NCI-H2227 (cell line): Measurements from ENCODE around the gene XRCC2.

ENCODE experiments used
- DNase-seq: peaks from one replicate; lab custom pipeline; 2025; ENCODE audit not compliant: unreplicated experiment; lab: John Stamatoyannopoulos, UW

The XRCC2 gene

DNA sequence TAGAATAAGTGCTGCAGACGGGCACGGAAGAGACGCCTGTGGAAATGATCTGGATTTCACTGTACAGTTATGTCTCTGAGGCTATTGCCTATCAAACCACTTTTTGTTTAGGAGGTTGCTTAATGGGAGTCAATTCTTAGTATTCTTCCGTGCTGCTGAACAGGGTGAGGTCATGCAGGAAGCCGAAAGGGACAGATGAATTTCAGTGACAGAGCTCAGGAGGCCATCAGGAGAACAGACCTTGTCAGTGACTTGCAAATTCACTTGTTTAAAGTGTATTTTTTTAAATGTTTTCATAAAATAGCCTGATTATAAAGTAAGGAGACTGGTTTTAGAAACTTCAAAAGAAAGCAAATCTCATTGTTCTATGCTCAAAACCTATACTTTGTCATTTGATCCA lies 58.9 kb downstream of the XRCC2 start:
- no peak for DNase-seq

DNA sequence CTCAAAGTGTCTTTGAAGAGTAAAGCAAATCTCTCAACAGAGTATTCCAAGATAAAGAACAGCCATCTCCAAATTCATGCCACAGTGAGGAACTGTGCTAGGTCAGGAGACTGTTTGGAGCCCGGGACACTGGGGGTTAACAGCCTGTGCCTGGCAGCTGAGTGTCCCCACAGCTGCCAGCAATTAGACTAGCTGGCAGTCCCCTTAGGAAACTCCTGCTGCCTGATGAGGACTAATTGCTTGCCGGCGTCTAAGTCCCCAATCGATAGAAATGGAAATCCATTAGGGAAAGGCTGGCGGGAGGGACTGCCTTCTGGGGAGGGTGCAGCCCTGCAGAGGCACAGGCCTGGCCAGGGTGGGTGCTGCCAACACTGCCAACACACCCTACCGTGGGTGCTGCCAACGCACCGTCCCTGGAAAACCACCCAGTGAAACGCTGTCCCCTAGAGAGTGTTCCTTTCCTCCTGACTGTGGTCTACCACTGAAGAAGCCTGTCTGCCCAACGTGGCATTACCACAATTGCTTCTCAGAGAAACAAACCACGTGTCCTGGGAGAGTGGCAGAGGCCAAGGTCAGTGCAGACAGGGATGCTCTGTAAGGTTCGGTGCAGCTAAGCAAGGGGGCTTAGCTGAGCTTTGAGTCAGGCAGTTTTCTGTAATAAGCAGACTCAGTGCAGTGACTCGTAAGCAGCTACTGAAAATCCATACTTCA lies 60.8 kb downstream of the XRCC2 start:
- DNase-seq, result peak; percentile 75

DNA sequence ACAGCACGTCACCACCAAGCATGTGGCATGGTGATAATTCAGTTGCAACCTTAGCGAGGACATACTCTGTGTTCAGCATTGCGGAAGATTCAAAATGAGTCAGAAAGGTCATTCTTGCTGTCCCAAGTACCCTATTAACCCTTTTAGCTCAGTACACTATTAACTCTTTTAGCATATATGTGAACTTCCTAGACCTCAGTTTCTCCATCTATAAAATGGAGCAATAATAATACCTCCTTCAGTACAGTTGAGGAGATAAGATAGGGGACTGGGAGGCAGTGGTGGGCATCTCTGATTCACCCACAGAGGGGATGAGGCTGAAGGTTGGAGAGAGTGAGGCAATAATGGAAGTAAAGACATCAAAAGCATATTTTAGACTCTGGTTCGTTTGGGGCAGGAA lies 67.3 kb downstream of the XRCC2 start:
- no peak for DNase-seq

DNA sequence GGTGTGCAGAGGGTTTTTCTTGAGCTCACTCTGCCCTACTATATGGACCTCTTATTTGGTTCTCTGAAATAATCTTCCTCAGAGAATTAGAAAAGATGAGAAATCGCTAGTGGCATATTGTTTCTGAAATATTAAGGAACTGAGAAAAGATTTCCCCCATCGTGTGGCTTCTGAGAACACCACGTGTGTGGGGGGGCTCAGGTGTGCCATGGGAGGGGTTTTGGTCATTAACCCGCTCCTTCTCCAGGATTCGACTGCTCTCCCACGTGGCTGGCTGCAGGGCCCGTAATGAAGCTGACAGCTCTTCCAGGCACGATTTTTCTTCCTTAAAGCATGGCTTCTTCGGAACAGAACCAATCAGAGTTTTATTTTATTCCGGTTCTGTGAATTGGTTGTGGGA lies 67.7 kb downstream of the XRCC2 start:
- no peak for DNase-seq

DNA sequence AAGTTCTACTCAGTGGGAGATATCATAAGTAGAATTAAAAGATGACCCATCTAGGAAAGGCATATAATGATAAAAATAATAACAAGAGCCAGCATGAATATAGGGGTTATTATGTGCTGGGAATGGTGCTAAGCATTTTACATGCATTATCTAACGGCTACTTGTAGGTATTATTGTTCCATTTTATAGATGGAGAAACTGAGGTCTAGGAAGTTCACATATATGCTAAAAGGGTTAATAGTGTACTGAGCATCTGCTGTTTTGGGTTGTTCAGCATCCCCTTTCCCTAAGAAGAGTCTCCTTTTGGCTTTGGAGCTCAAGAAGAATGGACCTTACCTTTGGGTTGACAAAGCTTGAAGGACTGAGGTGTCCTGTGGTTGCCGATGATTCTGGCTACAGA lies 68.9 kb downstream of the XRCC2 start:
- no peak for DNase-seq

DNA sequence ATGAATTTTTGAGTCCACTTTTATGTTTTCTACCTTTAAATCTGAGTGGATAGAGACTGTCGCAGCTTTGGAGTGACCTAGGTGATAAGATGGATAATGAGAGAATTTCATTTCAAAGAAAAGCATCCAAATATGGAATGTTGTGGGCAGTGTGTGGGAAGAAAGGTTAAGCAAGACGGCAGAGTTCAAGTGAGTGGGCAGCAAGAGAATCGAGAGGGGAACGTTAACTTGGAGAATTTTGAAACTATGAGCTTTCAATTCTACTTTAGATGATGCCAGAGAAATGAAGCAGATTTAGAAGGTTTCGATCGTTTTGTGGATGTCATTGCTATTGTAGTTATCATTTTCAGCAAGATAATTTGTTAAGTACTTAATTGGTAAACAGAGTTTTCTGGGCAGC lies 73.0 kb downstream of the XRCC2 start:
- no peak for DNase-seq

DNA sequence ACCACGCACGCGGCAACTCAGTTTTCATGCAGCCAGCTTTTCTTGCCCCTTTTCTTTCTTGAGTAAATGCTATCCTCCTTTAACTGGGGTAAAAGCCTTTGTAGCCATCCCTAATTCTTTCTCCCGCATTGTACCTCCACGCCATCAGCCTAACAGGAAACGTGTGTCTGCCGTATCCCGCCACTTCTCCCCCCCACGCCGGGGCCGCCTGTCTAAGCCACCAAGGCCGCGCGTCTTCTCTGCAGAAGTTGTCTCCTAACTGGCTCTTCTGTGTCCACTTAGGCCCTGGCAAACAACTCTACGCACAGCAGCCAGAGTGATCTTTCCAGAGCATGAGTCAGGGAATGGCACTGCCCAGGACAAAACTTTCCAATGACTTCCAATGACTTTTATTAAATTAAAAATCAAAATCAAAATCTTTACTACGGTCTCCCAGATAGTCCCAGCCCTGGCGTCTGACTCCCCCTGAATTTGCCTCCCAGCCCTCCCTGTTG lies 74.6 kb downstream of the XRCC2 start:
- DNase-seq, result no peak

DNA sequence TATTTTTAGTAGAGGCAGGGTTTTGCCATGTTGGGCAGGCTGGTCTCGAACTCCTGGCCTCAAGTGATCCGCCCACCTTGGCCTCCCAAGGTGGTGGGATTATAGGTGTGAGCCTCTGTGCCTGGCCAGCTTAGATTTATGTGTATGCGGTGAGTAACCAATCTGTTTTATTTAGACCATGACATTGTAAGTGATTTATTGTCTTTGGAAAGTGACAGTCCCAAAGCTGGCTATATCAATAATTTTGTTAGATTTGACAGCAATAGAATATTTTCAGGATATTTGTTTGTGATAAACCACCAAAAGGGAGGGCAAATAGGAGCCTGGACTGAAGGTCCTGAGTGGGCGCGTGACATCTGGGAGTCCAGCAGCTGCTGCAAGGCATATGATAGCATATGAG lies 75.7 kb downstream of the XRCC2 start:
- DNase-seq, result no peak

DNA sequence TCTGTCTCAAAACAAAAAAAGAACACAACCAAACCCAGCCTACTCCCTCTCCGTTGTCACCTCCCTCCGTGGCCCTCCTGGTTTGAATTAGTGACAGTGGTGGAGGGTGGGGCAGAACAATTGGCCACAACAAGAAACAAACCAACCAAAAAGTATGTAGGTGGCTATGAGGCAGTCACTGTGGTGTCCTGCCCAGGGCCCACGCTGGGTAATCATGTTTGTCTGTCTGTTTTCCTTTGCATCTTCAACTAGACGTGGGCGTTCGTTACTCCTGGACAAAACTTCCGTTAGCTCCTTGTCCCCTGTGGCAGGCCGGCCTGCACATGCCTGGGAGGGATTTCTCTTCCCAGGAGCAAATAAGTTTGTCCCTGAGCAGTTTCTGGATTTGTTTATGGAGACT lies 78.4 kb downstream of the XRCC2 start:
- DNase-seq, result no peak

DNA sequence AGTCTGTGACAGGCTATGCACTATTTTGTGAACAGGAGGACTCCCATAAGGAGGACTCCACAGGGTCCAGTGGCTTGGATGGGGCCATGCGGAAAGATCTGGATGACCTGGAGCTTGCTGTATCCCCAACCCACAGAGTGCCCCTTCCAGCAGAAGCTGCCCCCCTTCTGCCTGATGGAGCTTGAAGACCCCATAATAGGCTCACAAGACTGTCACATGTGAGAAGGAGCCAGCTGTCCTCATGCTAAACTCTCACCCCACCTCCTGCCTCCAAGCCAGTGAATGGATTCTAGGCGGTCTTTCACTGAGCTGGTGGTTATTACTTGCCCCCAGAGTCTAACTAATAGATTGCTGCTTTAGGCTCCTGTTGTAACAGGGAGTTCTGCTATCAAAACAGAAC lies 79.1 kb downstream of the XRCC2 start:
- DNase-seq, result no peak
